Measurements from ENCODE around the gene CTSW. TPM values are rescaled to one million over a fixed set of nuclear protein-coding genes. Genes with fewer than 3 reads are reported as not detected.

CTSW gene
- total RNA-seq, 2 donors from 2014 or later, result 0.33 to 0.78 TPM

GRCh38 chr11:65883786-65884715 is 4.4 kb downstream of the CTSW start:
- TF ChIP-seq POLR2A (IDR thresholded peaks at IDR 0.05), result no peak
- peaks cover 0 to 7% of the 10 kb centered on the region in 2 donors for H3K36me3 ChIP-seq (replicated peaks in 1 of 2; ENCODE audit: insufficient read depth in 1 of 2, low read depth in 2 of 2)
- WGBS, 2 donors, result 74 to 76% methylated on average over 28 of the region's 28 CpGs
- DNase-seq, result no peak
- no peak overlapping the region for H3K4me3 ChIP-seq
- no peaks in the 10 kb centered on the region for H3K9me3 ChIP-seq
- no peak overlapping the region for H3K27ac ChIP-seq
- H3K4me1 ChIP-seq, result peaks cover 21% of the 10 kb centered on the region
- H3K27me3 ChIP-seq, result no peaks in the 10 kb centered on the region
- intact Hi-C loops (cut with DNase I), result loop anchor here (5.0 kb wide), 1 partner anchor 98 kb away; no protein-coding TSS in a partner anchor
- ATAC-seq, result no peak

GRCh38 chr11:65884716-65885092 is 5.1 kb downstream of the CTSW start:
- Histone ChIP-seq H3K36me3 (replicated peaks in 1 of 2; ENCODE audit: insufficient read depth in 1 of 2, low read depth in 2 of 2) (peaks cover 0 to 7% of the 10 kb centered on the region in 2 donors), H3K27ac (no peak overlapping the region), H3K27me3 (no peaks in the 10 kb centered on the region), H3K4me3 (no peak overlapping the region), H3K4me1 (peaks cover 27% of the 10 kb centered on the region), H3K9me3 (no peaks in the 10 kb centered on the region)
- peak; percentile 75 to 82 (median 80) for DNase-seq
- TF ChIP-seq, protein P1, sequence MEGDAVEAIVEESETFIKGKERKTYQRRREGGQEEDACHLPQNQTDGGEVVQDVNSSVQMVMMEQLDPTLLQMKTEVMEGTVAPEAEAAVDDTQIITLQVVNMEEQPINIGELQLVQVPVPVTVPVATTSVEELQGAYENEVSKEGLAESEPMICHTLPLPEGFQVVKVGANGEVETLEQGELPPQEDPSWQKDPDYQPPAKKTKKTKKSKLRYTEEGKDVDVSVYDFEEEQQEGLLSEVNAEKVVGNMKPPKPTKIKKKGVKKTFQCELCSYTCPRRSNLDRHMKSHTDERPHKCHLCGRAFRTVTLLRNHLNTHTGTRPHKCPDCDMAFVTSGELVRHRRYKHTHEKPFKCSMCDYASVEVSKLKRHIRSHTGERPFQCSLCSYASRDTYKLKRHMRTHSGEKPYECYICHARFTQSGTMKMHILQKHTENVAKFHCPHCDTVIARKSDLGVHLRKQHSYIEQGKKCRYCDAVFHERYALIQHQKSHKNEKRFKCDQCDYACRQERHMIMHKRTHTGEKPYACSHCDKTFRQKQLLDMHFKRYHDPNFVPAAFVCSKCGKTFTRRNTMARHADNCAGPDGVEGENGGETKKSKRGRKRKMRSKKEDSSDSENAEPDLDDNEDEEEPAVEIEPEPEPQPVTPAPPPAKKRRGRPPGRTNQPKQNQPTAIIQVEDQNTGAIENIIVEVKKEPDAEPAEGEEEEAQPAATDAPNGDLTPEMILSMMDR (IDR thresholded peaks at IDR 0.05), result peak; percentile 97 to 100 (median 99)
- no peak for TF ChIP-seq POLR2A (IDR thresholded peaks at IDR 0.05)
- ATAC-seq, result peak; percentile 37
- intact Hi-C loops (cut with DNase I), result loop anchor here (5.0 kb wide), 1 partner anchor 98 kb away; no protein-coding TSS in a partner anchor
- WGBS, 2 donors, result 0 to 18% methylated on average over 3 to 9 of the region's 9 CpGs

- ATAC-seq, result no peak
- Histone ChIP-seq H3K27me3 (no peaks in the 10 kb centered on the region), H3K4me3 (no peak overlapping the region), H3K4me1 (peaks cover 32% of the 10 kb centered on the region), H3K36me3 (replicated peaks in 1 of 2; ENCODE audit: insufficient read depth in 1 of 2, low read depth in 2 of 2) (peaks cover 0 to 7% of the 10 kb centered on the region in 2 donors), H3K9me3 (no peaks in the 10 kb centered on the region), H3K27ac (no peak overlapping the region)
- intact Hi-C loops (cut with DNase I), result no loop called here
- no peak for DNase-seq
- TF ChIP-seq POLR2A (IDR thresholded peaks at IDR 0.05), result no peak
- TF ChIP-seq, protein P1 (IDR thresholded peaks at IDR 0.05), result no peak
- 76 to 87% methylated on average over 5 to 7 of the region's 7 CpGs for WGBS, 2 donors
Measured at GRCh38 chr11:65885231-65885630, 5.6 kb downstream of the CTSW start.

DNA sequence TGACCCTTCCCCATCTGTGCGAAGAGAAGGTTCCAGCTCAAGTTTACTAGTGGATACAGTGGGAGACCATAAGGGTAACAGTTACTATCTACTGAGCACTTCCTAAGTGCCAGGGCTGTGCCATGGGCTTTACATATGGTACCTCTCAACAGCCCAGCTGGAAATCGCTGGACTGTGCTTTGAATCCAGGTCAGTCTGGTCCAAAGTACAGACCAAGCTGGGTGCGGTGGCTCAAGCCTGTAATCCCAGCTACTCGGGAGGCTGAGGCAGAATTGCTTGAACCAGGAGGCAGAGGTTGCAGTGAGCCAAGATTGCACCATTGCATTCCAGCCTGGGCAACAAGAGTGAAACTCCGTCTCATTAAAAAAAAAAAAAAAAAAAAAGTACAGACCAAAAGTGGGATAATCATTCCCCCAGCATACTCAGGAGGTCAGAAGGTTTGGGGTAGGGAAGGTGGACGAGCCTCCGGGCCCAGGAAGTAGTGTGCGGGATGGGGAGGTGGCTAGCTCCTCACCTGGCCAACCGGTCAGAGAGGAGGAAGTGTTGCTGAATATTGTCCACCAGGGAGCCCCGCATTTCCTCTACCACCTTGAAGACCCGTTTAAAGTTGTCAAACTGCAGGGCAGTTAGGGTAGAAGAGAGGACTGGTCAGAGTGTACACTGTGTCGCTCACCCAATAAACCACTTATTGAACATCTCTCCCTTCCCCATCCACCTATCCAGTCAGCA is 6.3 kb downstream of the CTSW start:
- WGBS, 2 donors, result 86% methylated on average over 12 of the region's 12 CpGs
- ATAC-seq (no peak), DNase-seq (no peak)
- Histone ChIP-seq H3K27ac (no peak overlapping the region), H3K4me1 (peaks cover 38% of the 10 kb centered on the region), H3K36me3 (replicated peaks in 1 of 2; ENCODE audit: insufficient read depth in 1 of 2, low read depth in 2 of 2) (peaks cover 0 to 7% of the 10 kb centered on the region in 2 donors), H3K4me3 (no peak overlapping the region), H3K27me3 (no peaks in the 10 kb centered on the region), H3K9me3 (no peaks in the 10 kb centered on the region)
- TF ChIP-seq POLR2A (IDR thresholded peaks at IDR 0.05), result no peak
- TF ChIP-seq, protein P1 (IDR thresholded peaks at IDR 0.05), result no peak
- intact Hi-C loops (cut with DNase I), result no loop called here
